ENCODE results near the gene TRAPPC12.

The TRAPPC12 gene

DNA sequence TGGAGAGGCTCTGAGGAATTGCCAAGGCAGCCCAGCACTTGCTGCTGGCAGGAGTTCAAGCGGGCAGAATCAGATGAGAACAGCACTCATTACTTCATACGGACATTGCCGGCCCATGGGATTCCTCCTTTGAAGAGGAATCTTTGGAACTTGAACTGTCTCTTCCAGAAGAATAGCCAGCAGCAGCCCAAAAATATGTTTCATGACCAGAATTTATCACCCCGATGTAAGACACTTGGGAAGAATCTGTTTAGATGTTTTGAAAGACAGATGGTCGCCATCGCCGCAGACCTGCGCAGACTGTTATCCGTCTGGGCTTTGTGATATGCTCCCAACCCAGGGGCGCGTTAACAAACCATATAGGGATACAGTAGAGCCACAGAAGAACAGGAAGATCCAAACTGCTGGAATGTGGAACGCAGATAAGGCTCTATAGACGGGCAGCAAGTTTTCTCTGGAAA lies 143.5 kb downstream of the TRAPPC12 start:
- DNase-seq (ENCODE audit: extremely low read depth, insufficient read length) = no peak
- TF ChIP-seq, protein P1, sequence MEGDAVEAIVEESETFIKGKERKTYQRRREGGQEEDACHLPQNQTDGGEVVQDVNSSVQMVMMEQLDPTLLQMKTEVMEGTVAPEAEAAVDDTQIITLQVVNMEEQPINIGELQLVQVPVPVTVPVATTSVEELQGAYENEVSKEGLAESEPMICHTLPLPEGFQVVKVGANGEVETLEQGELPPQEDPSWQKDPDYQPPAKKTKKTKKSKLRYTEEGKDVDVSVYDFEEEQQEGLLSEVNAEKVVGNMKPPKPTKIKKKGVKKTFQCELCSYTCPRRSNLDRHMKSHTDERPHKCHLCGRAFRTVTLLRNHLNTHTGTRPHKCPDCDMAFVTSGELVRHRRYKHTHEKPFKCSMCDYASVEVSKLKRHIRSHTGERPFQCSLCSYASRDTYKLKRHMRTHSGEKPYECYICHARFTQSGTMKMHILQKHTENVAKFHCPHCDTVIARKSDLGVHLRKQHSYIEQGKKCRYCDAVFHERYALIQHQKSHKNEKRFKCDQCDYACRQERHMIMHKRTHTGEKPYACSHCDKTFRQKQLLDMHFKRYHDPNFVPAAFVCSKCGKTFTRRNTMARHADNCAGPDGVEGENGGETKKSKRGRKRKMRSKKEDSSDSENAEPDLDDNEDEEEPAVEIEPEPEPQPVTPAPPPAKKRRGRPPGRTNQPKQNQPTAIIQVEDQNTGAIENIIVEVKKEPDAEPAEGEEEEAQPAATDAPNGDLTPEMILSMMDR (IDR thresholded peaks at IDR 0.05; ENCODE audit: insufficient read depth, low read length, poor library complexity, severe bottlenecking) = no peak
- Histone ChIP-seq H3K27me3 (replicated peaks; ENCODE audit: control insufficient read depth, insufficient read depth, low read length) (no peaks in the 10 kb centered on the region), H3K4me3 (replicated peaks; ENCODE audit: low read depth, low read length) (no peak overlapping the region), H3K36me3 (ENCODE audit: control insufficient read depth, insufficient read depth, low read length) (no peaks in the 10 kb centered on the region)

DNA sequence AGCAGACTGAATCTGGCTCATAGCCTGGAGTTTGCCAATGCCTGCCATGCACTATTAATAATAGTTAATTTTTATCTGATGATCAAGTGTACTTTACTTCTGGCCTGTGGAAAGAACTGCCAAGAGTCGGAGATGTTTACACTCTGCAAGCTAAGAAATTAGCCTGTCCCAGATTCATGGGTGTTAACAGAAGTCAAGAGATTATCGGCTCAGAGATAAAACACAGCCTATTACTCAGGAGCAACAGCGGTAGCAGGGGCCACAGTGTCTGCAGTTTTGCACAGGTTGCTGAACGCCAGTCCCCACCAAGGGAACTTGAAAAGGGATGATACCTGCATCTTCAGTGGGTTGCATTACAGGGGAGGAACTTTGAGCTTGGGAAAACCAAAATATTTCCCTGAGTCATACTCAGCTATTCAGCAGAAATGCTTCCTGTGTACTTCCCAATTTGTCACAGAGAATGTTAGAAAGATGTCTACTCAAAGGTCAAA lies 144.1 kb downstream of the TRAPPC12 start:
- Histone ChIP-seq H3K36me3 (ENCODE audit: control insufficient read depth, insufficient read depth, low read length) (no peaks in the 10 kb centered on the region), H3K27me3 (replicated peaks; ENCODE audit: control insufficient read depth, insufficient read depth, low read length) (no peaks in the 10 kb centered on the region), H3K4me3 (replicated peaks; ENCODE audit: low read depth, low read length) (no peak overlapping the region)
- TF ChIP-seq, protein P1 (IDR thresholded peaks at IDR 0.05; ENCODE audit: insufficient read depth, low read length, poor library complexity, severe bottlenecking) = no peak
- DNase-seq (ENCODE audit: extremely low read depth, insufficient read length) = no peak

DNA sequence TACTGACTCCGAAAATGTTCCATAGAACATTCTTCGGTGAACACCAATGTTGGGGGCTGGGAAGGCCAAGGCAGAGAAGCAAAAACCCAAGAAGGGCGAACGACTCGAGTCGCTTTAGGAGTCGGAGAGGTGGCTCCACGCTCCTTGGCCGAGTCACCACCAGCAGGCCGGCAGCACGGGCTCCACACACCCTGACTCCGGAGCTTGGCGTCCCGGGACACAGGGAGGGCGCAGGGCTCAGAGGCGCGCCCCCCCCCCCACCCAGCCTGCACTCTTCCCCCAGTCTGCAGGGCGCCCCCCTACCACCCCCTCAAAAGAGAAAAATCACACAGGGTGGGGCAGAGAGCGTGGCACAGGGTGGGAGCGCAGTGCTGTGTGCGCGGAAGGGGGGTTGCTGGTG lies 147.4 kb downstream of the TRAPPC12 start:
- TF ChIP-seq, protein P1 (IDR thresholded peaks at IDR 0.05; ENCODE audit: insufficient read depth, low read length, poor library complexity, severe bottlenecking) = no peak
- H3K27me3 ChIP-seq (replicated peaks; ENCODE audit: control insufficient read depth, insufficient read depth, low read length) = no peaks in the 10 kb centered on the region
- H3K36me3 ChIP-seq (ENCODE audit: control insufficient read depth, insufficient read depth, low read length) = no peaks in the 10 kb centered on the region
- H3K4me3 ChIP-seq (replicated peaks; ENCODE audit: low read depth, low read length) = no peak overlapping the region
- DNase-seq (ENCODE audit: extremely low read depth, insufficient read length) = no peak

DNA sequence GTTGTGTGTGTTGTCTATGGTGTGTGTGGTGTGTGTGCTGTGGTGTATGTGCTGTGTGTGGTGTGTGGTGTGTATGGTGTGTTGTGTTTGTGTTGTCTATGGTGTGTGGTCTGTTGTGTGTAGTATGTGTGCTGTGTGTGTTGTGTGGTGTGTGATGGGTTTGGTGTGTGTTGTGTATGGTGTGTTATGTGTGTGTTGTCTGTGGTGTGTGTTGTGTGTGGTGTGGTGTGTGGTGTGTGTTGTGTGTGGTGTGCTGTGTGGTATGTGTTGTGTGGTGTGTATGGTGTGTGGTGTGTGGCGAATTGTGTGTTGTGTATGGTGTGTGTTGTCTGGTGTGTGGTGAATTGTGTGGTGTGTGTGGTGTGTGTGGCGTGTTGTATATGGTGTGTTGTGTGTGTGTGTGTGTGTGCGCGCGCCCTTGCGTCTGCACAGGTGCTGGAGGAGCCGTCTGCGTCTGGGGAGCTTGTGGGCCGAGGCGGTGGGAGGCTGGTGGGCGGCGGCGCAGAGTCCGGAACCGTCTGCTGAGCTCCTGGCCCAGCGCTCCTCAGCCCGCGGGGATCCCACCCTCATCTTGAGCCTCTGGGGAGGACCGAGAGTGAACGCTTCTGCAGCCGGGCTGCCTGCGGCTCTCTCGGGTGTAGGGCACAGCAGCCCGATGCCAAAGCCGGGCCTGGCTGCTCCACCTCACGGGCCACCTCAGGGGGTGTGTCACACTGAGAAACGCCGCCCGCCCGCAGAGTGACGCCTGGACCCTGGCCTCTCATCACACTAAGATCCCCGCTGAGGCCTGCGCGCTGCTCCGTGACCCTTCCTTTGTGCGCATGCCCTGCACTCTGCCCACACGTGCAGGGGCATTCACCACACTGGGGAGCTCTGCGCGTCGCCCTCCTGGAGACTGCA lies 148.6 kb downstream of the TRAPPC12 start:
- no peak overlapping the region for H3K4me3 ChIP-seq (replicated peaks; ENCODE audit: low read depth, low read length)
- no peaks in the 10 kb centered on the region for H3K36me3 ChIP-seq (ENCODE audit: control insufficient read depth, insufficient read depth, low read length)
- TF ChIP-seq, protein P1 (IDR thresholded peaks at IDR 0.05; ENCODE audit: insufficient read depth, low read length, poor library complexity, severe bottlenecking) = no peak
- no peaks in the 10 kb centered on the region for H3K27me3 ChIP-seq (replicated peaks; ENCODE audit: control insufficient read depth, insufficient read depth, low read length)
- no peak for DNase-seq (ENCODE audit: extremely low read depth, insufficient read length)

Data from GM06990 (cell line).